GM12874 (cell line): Measurements from ENCODE around the gene CCT5.

Experiments
- CTCF ChIP-seq: IDR thresholded peaks from 2 replicates; pipeline ENCODE4 v1.5.1; 2011; ENCODE audit warnings: low read depth, mild to moderate bottlenecking, control low read depth, low read length, moderate library complexity; ENCODE audit not compliant: insufficient read depth

CCT5 gene

GRCh38 chr5:10301266-10301665, 51.2 kb downstream of the CCT5 start:
- no peak for TF ChIP-seq CTCF

GRCh38 chr5:10301842-10302610, 51.9 kb downstream of the CCT5 start:
- TF ChIP-seq CTCF, result no peak

GRCh38 chr5:10303201-10303600, 53.1 kb downstream of the CCT5 start:
- no peak for TF ChIP-seq CTCF

- TF ChIP-seq CTCF, result no peak
Observed at GRCh38 chr5:10303699-10304170, 53.7 kb downstream of the CCT5 start.

GRCh38 chr5:10304932-10305331, 54.9 kb downstream of the CCT5 start:
- no peak; the same call in 1 of the 2 replicates for TF ChIP-seq CTCF

GRCh38 chr5:10306114-10306513, 56.0 kb downstream of the CCT5 start:
- no peak for TF ChIP-seq CTCF

- no peak for TF ChIP-seq CTCF
Observed at GRCh38 chr5:10306806-10307205, 56.7 kb downstream of the CCT5 start.
